OCI-M2 (cell line): ENCODE data around the gene TSHZ2.

Experiments used
- DNase-seq: peaks from one replicate; lab custom pipeline; 2025; ENCODE audit not compliant: unreplicated experiment; lab: John Stamatoyannopoulos, UW

Gene TSHZ2

DNA sequence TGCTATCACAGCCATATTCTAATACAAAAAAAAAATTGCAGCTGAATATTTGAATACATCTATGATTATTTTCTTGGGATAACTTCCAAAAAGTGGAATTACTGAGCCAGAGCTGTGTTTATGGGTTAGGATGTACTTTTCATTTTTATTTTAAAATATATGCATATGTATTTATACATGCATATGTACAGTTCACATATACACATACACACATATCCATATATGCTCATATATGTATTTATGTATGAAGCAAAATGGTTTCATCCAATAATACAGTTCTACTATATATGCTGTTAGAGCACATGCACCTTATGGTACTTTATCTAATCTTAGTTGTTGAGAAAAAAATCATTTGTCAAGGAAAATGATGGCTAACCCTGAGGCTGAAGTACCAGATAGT is 54.9 kb downstream of the TSHZ2 start:
- no peak for DNase-seq

DNA sequence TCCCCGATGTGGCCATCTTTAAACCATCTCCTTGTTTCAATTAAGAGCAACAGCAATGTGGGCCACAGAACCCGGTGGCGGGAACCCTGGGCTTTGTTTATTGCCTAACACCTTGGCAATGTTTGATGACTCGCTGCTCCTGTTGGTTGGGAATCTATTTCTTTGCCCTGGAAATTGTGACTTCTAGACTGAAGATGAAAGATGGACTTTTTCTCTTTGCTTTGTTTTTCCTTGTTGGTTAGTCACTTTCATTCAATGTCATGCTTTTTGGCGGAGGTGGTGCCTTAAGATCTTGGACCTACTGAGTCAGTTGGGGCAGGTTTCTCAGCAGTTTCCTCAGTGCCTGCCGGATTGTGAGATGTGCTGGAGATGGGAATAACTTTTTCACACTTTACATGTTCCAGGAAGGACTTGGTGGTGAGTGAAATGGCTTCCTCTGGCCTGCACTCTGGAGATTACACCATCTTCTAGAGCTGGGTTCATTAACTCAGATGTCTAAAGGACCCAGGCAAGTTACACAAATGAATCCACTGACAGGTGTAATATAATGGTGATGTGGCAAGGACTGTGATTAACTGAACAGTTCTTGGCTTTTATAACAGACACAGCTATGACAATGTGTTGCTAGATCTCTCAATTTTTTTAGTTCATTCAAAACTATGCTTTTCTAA is 56.3 kb downstream of the TSHZ2 start:
- DNase-seq, result no peak

DNA sequence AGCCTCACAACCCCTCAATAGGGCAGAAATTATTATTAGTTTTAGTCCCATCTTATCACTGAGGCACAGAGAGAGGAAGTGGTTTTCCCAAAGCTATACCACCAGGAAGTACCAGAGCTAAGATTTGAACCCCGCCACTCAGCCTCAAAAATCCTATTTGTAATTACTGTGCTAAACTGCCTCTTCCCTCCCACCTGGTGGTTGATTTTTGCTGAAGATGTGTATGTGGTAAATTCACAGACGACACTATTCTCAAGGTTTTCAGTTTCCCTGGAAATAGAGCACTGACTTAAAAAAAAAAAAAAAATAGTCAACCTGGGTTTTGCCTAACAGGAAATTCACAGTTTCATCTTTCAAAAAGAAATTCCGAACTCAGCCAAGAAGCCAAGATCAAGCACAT is 57.9 kb downstream of the TSHZ2 start:
- DNase-seq, result no peak

DNA sequence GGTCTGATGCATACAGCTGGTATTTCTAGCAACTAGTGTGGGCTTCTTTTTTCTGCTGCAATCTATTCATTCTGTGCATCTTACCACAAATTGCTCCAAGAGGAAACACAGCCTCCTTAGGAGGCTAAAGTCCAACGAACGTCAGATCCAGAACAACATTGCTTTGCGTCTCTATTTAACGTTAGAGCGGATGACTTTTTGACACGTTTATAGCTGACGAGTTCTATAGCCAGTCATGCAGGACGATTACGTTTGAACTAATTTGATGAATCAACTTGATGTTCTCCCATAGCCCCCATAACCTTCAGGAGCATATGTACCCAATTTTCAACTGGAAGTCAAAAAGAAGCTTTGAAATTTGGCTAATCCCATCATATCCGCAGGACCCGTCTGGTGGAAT is 59.9 kb downstream of the TSHZ2 start:
- DNase-seq, result no peak

DNA sequence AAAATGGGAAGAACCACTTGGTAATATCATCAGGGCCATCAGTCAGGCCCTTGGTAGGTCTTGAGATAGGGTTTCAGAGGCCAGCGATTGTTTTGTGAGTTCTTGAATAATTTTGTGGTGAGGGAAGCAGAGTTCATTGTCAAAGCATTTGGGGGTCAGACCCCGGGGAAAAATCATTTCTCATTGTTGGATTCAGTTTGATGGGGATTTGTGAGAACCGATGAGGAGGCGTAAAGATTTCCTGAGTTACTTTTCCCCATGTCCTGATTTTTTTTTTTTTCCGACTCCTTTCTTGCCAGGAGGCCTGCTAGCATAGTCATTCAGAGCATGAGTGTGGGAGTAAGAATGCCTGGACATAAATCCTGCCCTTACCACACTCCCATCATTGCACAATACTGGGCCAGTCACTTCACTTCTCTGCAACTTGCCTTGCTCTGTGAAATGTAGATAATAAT is 60.3 kb downstream of the TSHZ2 start:
- DNase-seq, result no peak

DNA sequence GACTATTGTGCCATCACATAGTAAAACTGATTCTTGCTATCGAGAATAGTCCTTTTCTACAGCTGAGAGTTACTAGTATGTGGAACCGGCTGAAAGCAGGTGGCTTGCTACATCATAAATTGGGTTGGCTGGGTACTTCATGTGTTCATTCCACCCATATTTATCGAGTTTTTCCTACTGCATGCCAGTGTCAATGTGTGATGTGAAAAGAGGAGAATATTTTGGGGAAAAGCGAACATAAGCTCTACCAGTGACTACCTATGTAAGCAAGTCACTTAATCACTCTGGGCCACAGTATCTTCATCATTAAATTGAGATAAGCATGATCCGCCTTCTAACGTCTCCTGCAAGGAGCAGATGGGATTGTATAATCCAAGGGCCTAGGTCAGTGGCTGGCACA is 61.0 kb downstream of the TSHZ2 start:
- DNase-seq, result no peak

DNA sequence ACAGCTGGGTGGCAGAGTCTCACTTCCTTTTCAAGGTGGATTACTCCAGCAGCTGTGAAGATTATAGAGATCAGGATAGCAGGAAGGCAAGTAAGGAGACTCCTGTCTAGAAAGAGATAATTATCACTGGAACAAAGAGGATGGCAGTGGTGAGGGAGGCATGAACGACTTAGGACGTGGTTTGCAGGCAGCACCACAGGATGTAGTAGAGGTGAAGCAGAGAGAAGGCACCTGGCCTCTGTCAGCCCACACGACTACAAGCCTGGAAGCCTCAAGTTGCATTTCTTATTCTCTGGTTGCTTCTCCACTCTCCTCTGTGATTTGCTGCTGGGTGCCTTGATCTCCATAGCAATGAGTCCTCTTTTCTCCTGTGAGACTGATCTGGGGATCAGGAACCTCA is 62.7 kb downstream of the TSHZ2 start:
- no peak for DNase-seq

DNA sequence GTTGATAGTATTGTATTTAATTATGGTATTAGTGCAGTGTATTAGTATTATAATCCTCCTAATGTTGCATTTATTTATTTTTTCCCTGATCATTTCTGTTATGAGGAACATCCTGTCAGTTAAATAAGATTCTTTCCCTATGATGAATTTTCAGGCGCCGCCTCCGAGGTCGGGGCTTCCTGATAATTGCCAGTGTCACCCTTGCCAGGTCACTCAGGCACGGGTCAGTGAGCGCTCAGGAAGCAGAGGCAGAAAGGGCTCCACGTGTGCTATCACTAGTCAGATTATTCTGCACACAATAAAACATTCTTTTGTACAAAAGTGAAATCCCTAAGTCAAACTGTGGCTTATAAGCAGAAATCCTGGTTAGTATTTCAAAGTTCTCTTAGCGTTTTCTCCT is 64.8 kb downstream of the TSHZ2 start:
- DNase-seq, result no peak

DNA sequence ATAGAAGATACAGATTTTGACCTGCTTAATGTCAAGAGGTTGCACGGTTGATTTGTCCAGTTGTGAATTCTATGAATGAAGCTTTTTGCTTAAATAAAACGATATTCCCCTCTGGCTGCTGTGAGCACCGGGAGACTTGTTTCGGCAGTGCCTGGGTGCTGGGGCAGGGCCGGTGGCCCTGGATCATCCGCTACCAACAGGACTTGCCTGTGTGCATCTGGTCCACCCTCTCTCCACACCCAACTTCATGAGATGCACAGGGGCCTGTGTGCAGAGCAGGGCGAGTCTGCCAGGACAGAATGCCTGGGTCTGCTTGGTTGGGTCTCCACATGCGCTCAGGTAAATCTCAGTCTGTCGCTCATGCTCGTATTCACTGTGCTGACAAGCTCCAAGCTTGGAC is 65.5 kb downstream of the TSHZ2 start:
- DNase-seq, result no peak

DNA sequence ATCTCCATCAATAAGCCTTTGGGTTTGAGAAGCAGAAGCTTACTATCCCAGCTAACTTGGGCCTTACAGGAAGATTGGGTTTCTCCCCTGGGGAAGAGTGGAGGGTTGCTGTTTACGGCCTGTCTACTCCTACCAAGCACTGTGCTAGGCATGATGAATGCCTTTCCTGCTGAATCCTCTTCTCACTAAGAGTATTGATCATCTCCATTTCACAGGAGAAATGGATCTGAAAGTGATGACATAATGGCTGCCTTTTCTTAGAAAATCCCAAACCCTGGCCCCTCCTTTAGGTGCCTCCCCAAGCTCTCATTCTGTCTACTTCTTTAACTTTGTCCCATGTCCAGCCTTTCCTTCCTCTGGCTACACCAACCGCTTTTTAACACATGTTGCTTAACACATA is 66.1 kb downstream of the TSHZ2 start:
- no peak for DNase-seq

DNA sequence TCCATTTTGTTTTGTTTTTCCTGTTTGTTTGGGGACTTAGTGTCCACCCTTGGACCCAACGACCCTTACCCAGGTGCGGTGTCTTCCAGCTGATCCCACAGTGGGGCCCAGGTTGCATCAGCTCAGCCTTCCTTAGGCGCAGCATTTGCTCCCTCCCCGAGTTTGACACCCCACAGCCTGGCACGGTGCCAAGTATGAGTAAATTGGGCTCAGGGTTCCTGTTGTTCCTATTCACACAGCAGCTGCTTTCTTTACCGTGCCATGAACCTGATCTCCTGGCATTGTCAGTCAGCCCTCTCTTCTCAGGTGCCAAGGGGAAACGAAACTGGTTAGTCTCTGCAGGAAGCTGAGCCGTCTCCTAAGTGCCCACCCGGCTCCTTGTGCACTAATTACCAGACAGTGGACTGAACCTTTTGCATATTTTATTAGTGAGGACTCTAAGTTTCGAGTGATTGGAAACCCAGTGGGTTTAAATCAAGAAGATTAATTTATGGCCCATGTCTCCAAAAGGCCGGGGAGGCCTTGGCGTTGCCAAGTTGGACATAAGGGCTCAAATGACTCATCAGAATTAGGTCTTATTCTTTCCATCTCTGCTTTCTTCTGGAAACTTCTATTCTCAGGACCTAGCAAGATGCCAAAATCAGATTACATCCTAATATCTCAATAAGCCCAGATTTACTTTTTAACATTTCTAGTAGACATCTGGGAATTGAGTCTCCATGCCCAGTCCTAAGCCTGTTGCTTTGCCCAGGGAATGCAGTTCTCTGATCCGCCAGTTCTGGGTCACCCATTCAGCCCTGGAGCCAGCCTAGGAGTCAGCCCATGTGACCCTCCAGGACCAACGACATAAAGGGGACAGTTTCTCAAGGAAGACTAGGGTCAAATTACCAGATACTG is 68.8 kb downstream of the TSHZ2 start:
- no peak for DNase-seq

DNA sequence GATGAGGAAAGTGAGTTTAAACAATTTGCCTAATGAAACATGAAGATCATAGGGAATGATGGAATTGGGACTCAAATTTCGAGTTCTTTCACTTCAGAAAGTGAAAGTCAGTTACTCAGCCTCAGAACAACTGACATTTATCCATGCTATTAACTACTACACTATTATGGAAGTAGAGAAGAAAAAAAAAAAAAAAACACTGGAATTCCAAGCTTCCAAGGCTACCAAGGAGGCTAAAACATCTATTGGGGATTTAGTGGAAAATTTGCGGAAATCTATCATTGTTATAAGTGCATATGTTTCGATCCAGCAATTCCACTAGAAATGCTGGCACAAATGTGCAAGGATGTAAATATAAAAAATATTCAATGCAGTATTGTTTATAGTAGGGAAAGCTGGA is 70.4 kb downstream of the TSHZ2 start:
- no peak for DNase-seq

DNA sequence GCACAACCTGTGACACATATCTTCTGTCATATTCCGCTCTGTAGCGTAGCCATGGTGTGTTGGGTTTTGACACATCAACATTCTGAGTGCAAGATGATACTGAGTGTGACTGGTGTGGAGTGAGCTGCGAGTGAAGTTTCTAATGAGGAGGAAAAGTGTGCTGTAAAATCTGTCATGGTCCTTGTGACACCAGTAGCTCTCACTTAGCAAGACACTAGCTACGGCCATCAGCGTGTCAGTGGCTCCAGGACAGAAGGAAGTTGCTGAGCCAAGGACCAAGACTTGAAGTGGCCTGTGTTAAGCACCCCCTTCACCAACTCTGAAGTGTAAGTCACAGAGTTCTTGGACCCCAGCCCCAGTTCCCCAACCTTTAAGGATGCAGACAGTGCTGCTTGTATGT is 72.1 kb downstream of the TSHZ2 start:
- no peak for DNase-seq

DNA sequence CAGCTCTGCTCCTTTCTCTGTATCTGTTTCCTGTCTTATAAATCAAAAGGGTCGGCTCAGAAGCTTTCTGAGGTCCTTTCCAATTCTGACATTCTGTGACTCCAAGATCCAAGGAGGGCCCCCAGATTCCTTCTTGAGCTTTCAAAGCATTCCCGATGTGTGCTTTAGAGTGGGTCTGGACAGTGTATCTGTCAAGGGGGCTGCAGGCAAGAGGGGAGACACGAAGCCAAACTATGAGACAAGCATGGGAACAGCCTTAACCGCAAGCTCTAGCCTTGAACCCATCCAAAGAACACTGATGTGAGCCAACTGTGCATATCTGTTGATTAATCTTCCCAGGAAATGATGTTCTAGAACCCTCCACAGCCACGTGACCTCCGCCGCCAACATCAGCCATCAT is 73.8 kb downstream of the TSHZ2 start:
- no peak for DNase-seq

DNA sequence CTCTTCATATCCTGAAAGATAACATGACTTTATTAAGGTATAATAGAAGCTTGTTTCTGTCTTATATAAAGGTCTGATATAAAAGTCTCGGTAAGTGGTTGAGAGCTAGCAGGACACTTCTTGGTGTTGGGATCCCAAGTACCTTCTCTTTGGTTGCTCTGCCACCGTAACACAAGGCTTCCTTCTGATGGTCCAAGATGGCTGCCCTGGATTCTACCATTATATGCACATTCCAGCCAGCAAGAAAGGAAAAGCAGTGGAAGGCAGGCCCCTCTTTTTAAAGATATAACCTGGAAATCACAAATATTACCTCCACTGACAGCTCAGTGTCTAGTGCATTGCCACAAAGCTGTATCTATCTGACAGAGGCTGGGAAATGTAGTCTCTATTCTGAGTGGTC is 75.0 kb downstream of the TSHZ2 start:
- DNase-seq, result no peak

DNA sequence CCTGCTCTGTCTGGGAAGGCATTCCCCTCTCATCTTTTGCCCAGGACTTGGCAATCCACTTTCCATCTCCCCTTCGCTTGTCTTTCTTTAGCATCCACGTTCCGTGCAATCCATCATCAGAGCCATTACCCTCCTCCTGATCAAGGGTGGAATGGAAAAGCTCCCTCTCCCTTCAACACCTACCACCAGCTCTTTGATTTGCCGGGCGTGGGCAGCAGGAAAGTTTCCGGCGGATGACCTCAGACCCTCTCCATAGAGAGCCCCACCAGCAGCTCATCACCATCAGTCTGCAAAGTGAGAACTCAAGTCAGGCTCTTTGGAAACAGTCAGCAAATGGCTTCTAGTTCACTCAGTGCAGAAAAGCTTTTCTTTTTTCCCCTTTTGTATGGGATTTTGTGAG is 76.2 kb downstream of the TSHZ2 start:
- DNase-seq, result no peak

DNA sequence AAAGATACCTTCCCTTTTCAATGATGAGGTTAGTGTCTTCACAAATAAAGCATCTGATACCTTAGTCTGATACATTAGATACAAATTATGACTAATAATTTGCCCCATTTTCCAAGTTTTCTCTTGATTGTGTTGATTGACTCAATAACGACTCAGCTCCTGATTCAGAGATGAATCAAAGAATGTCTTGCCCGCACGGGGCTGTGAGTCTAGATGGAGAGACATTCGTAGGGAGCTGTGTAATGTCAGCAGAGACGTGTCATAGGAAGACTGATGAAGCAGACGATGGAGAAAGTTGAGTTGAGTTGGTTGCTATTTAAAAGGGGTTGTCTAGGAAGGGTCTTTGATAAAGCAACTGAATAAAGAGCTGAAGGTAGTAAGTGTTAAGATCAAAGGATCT is 78.2 kb downstream of the TSHZ2 start:
- no peak for DNase-seq

DNA sequence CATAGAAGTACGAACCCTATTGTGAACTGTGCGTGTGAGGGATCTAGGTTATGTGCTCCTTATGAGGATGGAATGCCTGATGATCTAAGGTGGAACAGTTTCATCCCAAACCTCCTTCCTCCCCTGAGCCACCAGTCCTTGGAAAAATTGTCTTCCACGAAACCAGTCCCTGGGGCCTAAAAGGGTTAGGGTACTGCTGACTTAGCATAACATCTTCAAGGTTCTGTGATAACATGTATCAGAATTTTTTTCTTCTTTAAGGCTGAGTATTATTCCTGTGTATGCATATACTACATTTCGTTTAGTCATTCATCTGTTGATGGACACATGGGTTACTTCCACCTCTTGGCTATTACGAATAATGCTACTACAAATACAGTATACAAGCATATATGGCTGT is 80.2 kb downstream of the TSHZ2 start:
- no peak for DNase-seq

DNA sequence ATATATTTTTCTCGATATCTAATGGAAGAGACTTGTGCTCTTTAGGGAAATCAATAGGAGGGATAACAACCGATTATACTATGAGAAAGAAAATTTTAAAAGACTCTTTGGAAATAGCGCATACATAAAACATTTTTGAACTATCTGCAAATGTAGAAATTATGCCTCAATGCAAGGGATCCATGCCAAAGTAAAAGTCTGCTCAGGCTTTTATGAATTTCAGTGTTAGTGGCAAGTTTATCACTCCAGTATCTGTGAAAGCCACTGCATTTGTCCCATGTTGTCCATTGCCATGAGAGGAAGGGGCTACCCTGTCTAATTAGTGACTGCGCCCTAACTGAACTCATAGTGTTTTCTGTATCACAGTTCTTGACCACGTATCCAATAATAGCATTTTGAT is 81.4 kb downstream of the TSHZ2 start:
- no peak for DNase-seq

DNA sequence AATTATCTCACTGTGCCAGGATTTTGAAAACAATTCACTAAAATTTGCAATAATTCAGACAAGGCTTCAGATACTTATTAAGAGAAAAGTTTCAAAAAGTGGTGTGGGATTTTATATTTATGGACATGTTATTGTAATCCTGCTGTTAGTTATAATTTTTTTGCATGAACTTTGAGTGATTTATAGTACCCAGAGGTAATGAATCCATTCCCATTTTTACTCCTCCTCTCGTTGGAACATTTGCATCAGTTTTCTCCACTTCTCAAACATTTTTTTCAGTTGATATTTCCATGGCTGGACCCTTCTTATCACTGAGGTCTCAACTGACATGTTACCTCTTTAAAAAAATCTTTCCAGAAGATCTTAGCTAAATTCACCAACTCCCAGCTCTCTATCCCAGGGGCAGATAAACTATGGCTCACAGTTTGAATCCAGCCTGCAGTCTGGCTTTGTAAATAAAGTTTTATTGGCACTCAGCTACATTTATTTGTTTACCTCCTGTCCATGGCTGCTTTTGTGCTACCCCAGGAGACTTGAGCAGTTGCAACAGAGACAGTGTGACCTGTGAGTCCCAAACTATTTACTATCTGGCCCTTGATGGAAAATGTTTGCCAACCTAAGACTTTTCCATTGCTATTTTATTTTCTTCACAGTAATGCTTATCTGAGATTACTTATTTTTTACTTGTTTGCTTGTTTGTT is 83.4 kb downstream of the TSHZ2 start:
- DNase-seq, result no peak

DNA sequence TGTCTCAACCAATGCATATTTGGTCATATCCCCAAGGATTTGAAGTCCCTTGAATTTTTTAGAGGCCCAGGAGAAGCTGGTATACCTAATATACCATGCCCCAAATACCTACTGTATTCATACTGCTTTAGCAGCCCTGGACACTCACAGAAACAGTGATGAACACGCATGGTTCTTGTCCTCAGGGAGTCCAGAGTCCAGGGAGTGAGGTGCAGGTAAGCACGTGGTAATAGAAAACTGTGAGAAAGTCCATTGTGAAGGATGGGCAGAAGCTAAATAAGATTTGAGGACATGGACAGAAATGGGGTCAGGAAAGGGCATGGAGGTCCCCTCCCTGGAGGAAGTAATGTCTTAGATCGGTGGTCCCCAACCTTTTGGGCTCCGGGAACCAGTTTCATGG is 85.4 kb downstream of the TSHZ2 start:
- DNase-seq, result no peak

DNA sequence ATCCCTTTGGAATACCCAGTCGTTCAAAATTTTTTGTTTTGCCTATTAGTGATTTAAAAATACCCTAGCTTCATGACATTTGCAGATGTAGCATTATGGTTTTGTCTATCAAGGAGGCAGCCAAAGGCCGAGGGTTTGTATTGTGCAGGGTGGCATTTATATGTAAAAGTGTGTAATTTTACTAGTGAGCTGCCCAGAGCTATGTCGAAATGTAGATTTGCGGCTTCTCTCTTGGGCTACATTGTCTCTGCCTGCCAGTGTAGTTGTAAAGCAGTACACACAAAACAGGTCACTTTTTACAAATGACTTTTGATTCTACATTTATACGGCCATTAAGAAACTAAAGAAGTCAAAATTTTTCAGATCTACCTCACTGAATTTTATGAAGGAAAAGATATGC is 87.7 kb downstream of the TSHZ2 start:
- no peak for DNase-seq
